Right lobe of liver (tissue), 6 donors: ENCODE measurements around the gene TSNAXIP1. TPM values are rescaled to one million over a fixed set of nuclear protein-coding genes. Genes with fewer than 3 reads are reported as not detected.
"Not testable (repeated sequence)": the region's sequence is repeated elsewhere in the genome, so short reads cannot be mapped to it uniquely, and the experiment has no call there.

Experiments used
- ATAC-seq, 4 donors: fragments of 200-7000 bp; cut with Tn5 transposase; one replicate each; pipeline ENCODE4 v1.9.1; 2020; ENCODE audit warnings: mild to moderate bottlenecking in 4 of 4, moderate library complexity in 4 of 4
- DNase-seq, 3 donors: peaks; one replicate each; pipeline ENCODE4 v3.0.0-alpha.2; 2020
- H3K27ac ChIP-seq, 3 donors: fragments of 200-600 bp; one replicate each; pipeline ENCODE4 v1.8.0; 2022
- H3K27me3 ChIP-seq, 2 donors: fragments of 200-600 bp; one replicate each; pipeline ENCODE4 v1.8.0; 2022
- H3K36me3 ChIP-seq, 4 donors: fragments of 200-600 bp; sonication (generic) in 1 of 4; one replicate each; pipeline versions ENCODE4 v1.5.1 to v1.8.0; 2017 to 2022; ENCODE audit warnings: control low read depth in 1 of 4
- H3K4me1 ChIP-seq, 4 donors: fragments of 200-600 bp; sonication (generic) in 1 of 4; one replicate each; pipeline versions ENCODE4 v1.5.1 to v1.8.0; 2017 to 2022; ENCODE audit warnings: control low read depth in 1 of 4
- H3K4me3 ChIP-seq, 3 donors: fragments of 200-600 bp; one replicate each; pipeline ENCODE4 v1.8.0; 2022
- H3K9me3 ChIP-seq, 4 donors: fragments of 200-600 bp; sonication (generic) in 1 of 4; one replicate each; pipeline versions ENCODE4 v1.5.1 to v1.8.0; 2017 to 2022; ENCODE audit warnings: control low read depth in 1 of 4
- CTCF ChIP-seq, 4 donors: fragments of 200-600 bp in 3 of 4; fragments of 450-650 bp in 1 of 4; IDR thresholded peaks; one replicate each; pipeline versions ENCODE4 v1.5.1 to v1.8.0; 2016 to 2022; ENCODE audit warnings: antibody characterized with exemption in 4 of 4, mild to moderate bottlenecking in 2 of 4
- POLR2A ChIP-seq: fragments of 450-650 bp; IDR thresholded peaks from one replicate; pipeline ENCODE4 v1.6.1; 2017; ENCODE audit warnings: antibody characterized with exemption, mild to moderate bottlenecking
- WGBS: methylation state at CpG from one replicate; pipeline ENCODE4 v1.1.6; 2018; ENCODE audit warnings: low coverage, low lambda C conversion rate; ENCODE audit not compliant: insufficient coverage; ENCODE audit errors: missing lambda C conversion rate; 5-methylcytosine and 5-hydroxymethylcytosine counted together
- intact Hi-C, 2 donors: fragments of 100-400 bp; cut with DNase I; formaldehyde crosslinking; loops; one replicate each; pipeline versions ENCODE4 v1.11.2 to v1.14.1; 2022
- total RNA-seq, 6 experiments: library from RNA; depleted of rRNA in 2 of 6; stranded (reverse); fragments of >200 nt in 2 of 6; fragmentation: NEBNext Ultra II Directional in 3 of 6; extraction: Animal tissue kit (Norgen Biotek cat#: 25700) in 3 of 6; gene quantifications; one replicate each; pipeline versions ENCODE4 v1.1.0 to v1.2.4, GENCODE V29; 2016 to 2023
- donor health status: DM: no; HTN: yes; CAD: no.
- donor health status: DM: no; HTN: no; CAD: no.
- donor health status: DM: no; HTN: no; CAD: no.
- donor health status: DM: no; HTN: yes; CAD: no.
- donor health status: DM: no; HTN: yes; CAD: no.

TSNAXIP1 gene
- total RNA-seq, 6 experiments from 2014 or later = 0.42 to 1.2 (median 0.99) TPM

- H3K27ac ChIP-seq = no peak overlapping the region
- no peaks in the 10 kb centered on the region for H3K9me3 ChIP-seq
- H3K4me1 ChIP-seq = peaks cover 0 to 9% (median 3%) of the 10 kb centered on the region in 4 donors
- ATAC-seq (no peak), DNase-seq (no peak)
- no CpG with 5 or more reads among the region's 4 CpGs for WGBS
- no peaks in the 10 kb centered on the region for H3K27me3 ChIP-seq
- peaks cover 0 to 18% (median 5%) of the 10 kb centered on the region in 4 donors for H3K36me3 ChIP-seq
- no peak overlapping the region for H3K4me3 ChIP-seq
- intact Hi-C loops = loop anchor here in 1 of 2 donors (10.0 kb wide), 1 partner anchor 96 kb away; no protein-coding TSS in a partner anchor
- TF ChIP-seq POLR2A (no peak), CTCF (IDR thresholded peaks at IDR 0.05) (no peak)
These were observed 22.0 kb downstream of the TSNAXIP1 start for GRCh38 chr16:67828651-67829050.

DNA sequence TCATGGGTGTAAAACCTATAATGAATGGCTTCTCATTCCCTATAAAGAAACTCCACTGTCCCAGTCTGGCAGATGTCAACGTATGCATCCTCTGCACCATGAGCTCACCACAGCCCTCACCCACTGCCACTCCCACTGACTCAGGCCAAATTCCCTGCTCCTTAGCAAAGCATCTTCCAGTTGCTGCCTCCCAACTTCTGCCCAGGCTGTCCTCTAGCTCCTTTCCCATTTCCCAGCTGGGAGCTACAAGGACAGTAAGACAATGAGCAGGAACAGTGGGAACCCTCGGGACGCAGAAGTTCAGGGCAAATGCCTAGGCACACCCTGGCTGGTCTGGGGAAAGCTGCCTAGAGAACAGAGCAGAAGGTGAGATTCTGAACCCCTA, 26.3 kb downstream of the TSNAXIP1 start:
- DNase-seq (no peak), ATAC-seq (peak in 1 of 4 donors; percentile 13)
- H3K4me1 ChIP-seq = peaks cover 0 to 12% (median 3%) of the 10 kb centered on the region in 4 donors
- H3K27ac ChIP-seq = peak overlapping the region in 2 of 3 donors; percentile 37 to 57
- WGBS = 0% methylated on average over 3 of the region's 3 CpGs
- H3K27me3 ChIP-seq = no peaks in the 10 kb centered on the region
- intact Hi-C loops = no loop called here
- no peaks in the 10 kb centered on the region for H3K9me3 ChIP-seq
- TF ChIP-seq POLR2A (no peak), CTCF (IDR thresholded peaks at IDR 0.05) (no peak)
- peaks cover 0 to 18% (median 5%) of the 10 kb centered on the region in 4 donors for H3K36me3 ChIP-seq
- H3K4me3 ChIP-seq = peak overlapping the region; percentile 76 to 94 (median 85)

GRCh38 chr16:67833415-67834241, 26.9 kb downstream of the TSNAXIP1 start:
- Histone ChIP-seq H3K36me3 (peaks cover 0 to 18% (median 5%) of the 10 kb centered on the region in 4 donors), H3K27me3 (no peaks in the 10 kb centered on the region), H3K27ac (peak overlapping the region in 2 of 3 donors; percentile 37 to 57), H3K9me3 (no peaks in the 10 kb centered on the region), H3K4me1 (peaks cover 0 to 12% (median 3%) of the 10 kb centered on the region in 4 donors), H3K4me3 (peak overlapping the region; percentile 76 to 94 (median 85))
- 3% methylated on average over 12 of the region's 49 CpGs for WGBS
- intact Hi-C loops = no loop called here
- peak; percentile 68 for TF ChIP-seq POLR2A
- TF ChIP-seq CTCF (IDR thresholded peaks at IDR 0.05) = no peak
- ATAC-seq (peak; percentile 97 to 100 (median 99)), DNase-seq (peak; percentile 92 to 94 (median 93))

DNA sequence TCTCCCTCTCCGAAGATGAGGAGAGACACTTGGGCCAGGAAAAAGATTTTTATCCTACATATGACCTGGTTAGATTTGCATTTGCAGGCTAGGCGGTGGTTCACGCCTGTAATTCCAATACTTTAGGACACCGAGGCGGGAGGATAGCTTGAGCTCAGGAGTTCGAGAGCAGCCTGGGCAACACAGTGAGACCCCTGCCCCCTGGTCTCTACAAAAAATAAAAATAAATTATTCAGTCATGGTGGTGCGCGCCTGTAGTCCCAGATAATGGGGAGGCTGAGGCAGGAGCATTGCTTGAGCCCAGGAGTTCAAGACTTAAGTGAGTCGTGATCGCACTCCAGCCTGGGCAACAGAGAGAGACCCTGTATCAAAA, 27.5 kb downstream of the TSNAXIP1 start:
- no peaks in the 10 kb centered on the region for H3K27me3 ChIP-seq
- H3K27ac ChIP-seq = peak overlapping the region in 1 of 3 donors; percentile 37
- H3K9me3 ChIP-seq = no peaks in the 10 kb centered on the region
- H3K4me1 ChIP-seq = peaks cover 0 to 12% (median 3%) of the 10 kb centered on the region in 4 donors
- ATAC-seq (no peak), DNase-seq (no peak)
- intact Hi-C loops = no loop called here
- peak overlapping the region; percentile 76 to 94 (median 85) for H3K4me3 ChIP-seq
- WGBS = 79% methylated on average over 10 of the region's 10 CpGs
- peaks cover 0 to 16% (median 5%) of the 10 kb centered on the region in 4 donors for H3K36me3 ChIP-seq
- TF ChIP-seq POLR2A = no peak
- no peak for TF ChIP-seq CTCF (IDR thresholded peaks at IDR 0.05)

- ATAC-seq, H3K4me3 ChIP-seq, H3K36me3 ChIP-seq, intact Hi-C loops, H3K9me3 ChIP-seq, H3K27ac ChIP-seq, DNase-seq, H3K27me3 ChIP-seq: not testable (repeated sequence)
- WGBS = 83% methylated on average over 5 of the region's 10 CpGs
- H3K4me1 ChIP-seq = peaks cover 0 to 16% (median 3%) of the 10 kb centered on the region in 4 donors
These were observed 30.5 kb downstream of the TSNAXIP1 start for GRCh38 chr16:67837190-67837589.
